Neuronal stem cell (in vitro differentiated cells): ENCODE results near the gene ZNF829. TPM values are rescaled to one million over a fixed set of nuclear protein-coding genes. Genes with fewer than 3 reads are reported as not detected.

Experiments
- DNase-seq: peaks from one replicate; pipeline ENCODE4 v3.0.0-alpha.2; 2013; ENCODE audit warnings: low spot score
- H2AFZ ChIP-seq: one replicate; pipeline ENCODE4 v1.6.1; 2013; ENCODE audit warnings: mild to moderate bottlenecking, low read length, inconsistent platforms
- H2AK5ac ChIP-seq: 2 replicates; pipeline ENCODE4 v1.6.1; 2013; ENCODE audit warnings: low read depth, mild to moderate bottlenecking, inconsistent platforms, low read length, moderate library complexity, mixed read lengths
- H2BK120ac ChIP-seq: 2 replicates; pipeline ENCODE4 v1.6.1; 2013; ENCODE audit warnings: low read depth, mild to moderate bottlenecking, inconsistent platforms, low read length, moderate library complexity, mixed read lengths
- H2BK12ac ChIP-seq: one replicate; pipeline ENCODE4 v1.6.1; 2013; ENCODE audit warnings: low read length, inconsistent platforms
- H2BK15ac ChIP-seq: 2 replicates; pipeline ENCODE4 v1.6.1; 2013; ENCODE audit warnings: mild to moderate bottlenecking, low read length, inconsistent platforms, mixed read lengths
- H2BK5ac ChIP-seq: one replicate; pipeline ENCODE4 v1.6.1; 2013; ENCODE audit warnings: inconsistent platforms, mild to moderate bottlenecking, low read length, moderate library complexity
- H3K14ac ChIP-seq: one replicate; pipeline ENCODE4 v1.6.1; 2013; ENCODE audit warnings: low read length, inconsistent platforms
- H3K18ac ChIP-seq: 2 replicates; pipeline ENCODE4 v1.6.1; 2013; ENCODE audit warnings: low read length, inconsistent platforms
- H3K23ac ChIP-seq: 2 replicates; pipeline ENCODE4 v1.6.1; 2013; ENCODE audit warnings: low read depth, mild to moderate bottlenecking, mixed read lengths, low read length, inconsistent platforms; ENCODE audit not compliant: poor library complexity
- H3K27ac ChIP-seq: replicated peaks from 3 replicates; pipeline ENCODE4 v1.5.1; 2013; ENCODE audit warnings: low read length, inconsistent platforms
- H3K27me3 ChIP-seq, 3 experiments: 2 replicates each; pipeline ENCODE4 v1.6.1; 2013; ENCODE audit warnings: low read length in 3 of 3, mild to moderate bottlenecking in 2 of 3, inconsistent platforms in 1 of 3, low read depth in 1 of 3, mixed read lengths in 1 of 3, moderate library complexity in 1 of 3; ENCODE audit not compliant: control insufficient read depth in 3 of 3, insufficient read depth in 3 of 3
- H3K36me3 ChIP-seq, 2 donors: replicated peaks in 1 of 2; 2 replicates each; pipeline ENCODE4 v1.6.1; 2013; ENCODE audit warnings: low read length in 2 of 2; ENCODE audit not compliant: control insufficient read depth in 2 of 2, insufficient read depth in 2 of 2
- H3K4ac ChIP-seq: 2 replicates; pipeline ENCODE4 v1.6.1; 2013; ENCODE audit warnings: inconsistent platforms, mild to moderate bottlenecking, low read length, moderate library complexity
- H3K4me1 ChIP-seq, 2 donors: 1 replicate in 1 of 2; 2 replicates in 1 of 2; pipeline ENCODE4 v1.6.1; 2013; ENCODE audit warnings: low read length in 2 of 2, low read depth in 1 of 2; ENCODE audit not compliant: control insufficient read depth in 2 of 2, insufficient read depth in 1 of 2
- H3K4me2 ChIP-seq: one replicate; pipeline ENCODE4 v1.6.1; 2013; ENCODE audit warnings: mild to moderate bottlenecking, low read length, inconsistent platforms; ENCODE audit not compliant: insufficient read depth, poor library complexity, severe bottlenecking
- H3K4me3 ChIP-seq, 2 donors: 2 replicates each; pipeline ENCODE4 v1.5.1; 2013; ENCODE audit warnings: low read length in 2 of 2, mild to moderate bottlenecking in 2 of 2, inconsistent platforms in 1 of 2, moderate library complexity in 1 of 2
- H3K79me1 ChIP-seq: one replicate; pipeline ENCODE4 v1.6.1; 2013; ENCODE audit warnings: low read depth, mild to moderate bottlenecking, inconsistent platforms, low read length, moderate library complexity
- H3K9ac ChIP-seq: one replicate; pipeline ENCODE4 v1.6.1; 2013; ENCODE audit warnings: mild to moderate bottlenecking, low read depth, low read length, inconsistent platforms; ENCODE audit not compliant: poor library complexity
- H3K9me3 ChIP-seq, 2 donors: replicated peaks in 1 of 2; 2 replicates each; pipeline versions ENCODE3 to v1.6.1; 2013; ENCODE audit warnings: low read length in 2 of 2, mild to moderate bottlenecking in 2 of 2, inconsistent platforms in 1 of 2, low read depth in 1 of 2, mixed read lengths in 1 of 2, moderate library complexity in 1 of 2; ENCODE audit not compliant: control insufficient read depth in 2 of 2, insufficient read depth in 1 of 2
- H4K8ac ChIP-seq: one replicate; pipeline ENCODE4 v1.6.1; 2013; ENCODE audit warnings: low read depth, mild to moderate bottlenecking, inconsistent platforms, low read length, moderate library complexity
- H4K91ac ChIP-seq: one replicate; pipeline ENCODE4 v1.6.1; 2013; ENCODE audit warnings: low read length, low read depth, mild to moderate bottlenecking, inconsistent platforms; ENCODE audit not compliant: poor library complexity
- WGBS, 2 donors: extraction: QIAGEN DNeasy Blood & Tissue Kit; methylation state at CpG; one replicate each; pipeline ENCODE4 v1.1.7; 2013; ENCODE audit warnings: missing lambda C conversion rate in 2 of 2, mixed read lengths in 1 of 2; ENCODE audit not compliant: insufficient read length in 2 of 2, insufficient replicate concordance in 1 of 2; ENCODE audit errors: extremely low coverage in 2 of 2; 5-methylcytosine and 5-hydroxymethylcytosine counted together
- small RNA-seq: library from polyadenylated mRNA; stranded (forward); fragments of <200 nt; extraction: miRNeasy Mini kit (QIAGEN cat#:217004); gene quantifications from one replicate; pipeline ENCODE3, GENCODE V24; 2013; ENCODE audit not compliant: insufficient read depth

Gene ZNF829

GRCh38 chr19:36847968-36848367 is 68.1 kb downstream of the ZNF829 start:
- no peaks in the 10 kb centered on the region for H3K4me1 ChIP-seq
- no peak overlapping the region for H2BK15ac ChIP-seq
- peaks cover 2 to 57% of the 10 kb centered on the region in 2 donors for H3K9me3 ChIP-seq
- no peak overlapping the region for H3K9ac ChIP-seq
- no CpG with 5 or more reads among the region's 1 CpG for WGBS, 2 donors
- no peak overlapping the region for H2BK120ac ChIP-seq
- H3K18ac ChIP-seq: no peak overlapping the region
- H2BK12ac ChIP-seq: no peak overlapping the region
- no peaks in the 10 kb centered on the region for H3K27me3 ChIP-seq
- no peak overlapping the region for H2BK5ac ChIP-seq
- no peak overlapping the region for H2AK5ac ChIP-seq
- H3K14ac ChIP-seq: no peak overlapping the region
- H2AFZ ChIP-seq: no peak overlapping the region
- H3K36me3 ChIP-seq: peaks cover 0 to 46% of the 10 kb centered on the region in 2 donors
- peaks cover 8% of the 10 kb centered on the region for H3K79me1 ChIP-seq
- no peak for DNase-seq
- H3K23ac ChIP-seq: no peak overlapping the region
- no peak overlapping the region for H4K8ac ChIP-seq
- H3K4ac ChIP-seq: no peak overlapping the region
- H4K91ac ChIP-seq: no peak overlapping the region
- H3K4me2 ChIP-seq: no peak overlapping the region
- no peak overlapping the region for H3K4me3 ChIP-seq
- H3K27ac ChIP-seq: no peak overlapping the region

- H3K4me1 ChIP-seq: peaks cover 0 to 1% of the 10 kb centered on the region in 2 donors
- no peaks in the 10 kb centered on the region for H3K27me3 ChIP-seq
- H2AFZ ChIP-seq: peak overlapping the region; percentile 88
- H2BK12ac ChIP-seq: no peak overlapping the region
- no peak overlapping the region for H2BK120ac ChIP-seq
- peak overlapping the region; percentile 66 for H2AK5ac ChIP-seq
- DNase-seq: no peak
- peaks cover 3 to 44% of the 10 kb centered on the region in 2 donors for H3K36me3 ChIP-seq
- H4K8ac ChIP-seq: no peak overlapping the region
- no peak overlapping the region for H3K14ac ChIP-seq
- H3K23ac ChIP-seq: peak overlapping the region; percentile 94
- H3K4ac ChIP-seq: no peak overlapping the region
- H4K91ac ChIP-seq: no peak overlapping the region
- H2BK5ac ChIP-seq: peak overlapping the region; percentile 96
- no CpG with 5 or more reads among the region's 12 CpGs for WGBS, 2 donors
- peak overlapping the region; percentile 78 for H3K9ac ChIP-seq
- peaks cover 3% of the 10 kb centered on the region for H3K79me1 ChIP-seq
- H2BK15ac ChIP-seq: peak overlapping the region; percentile 62
- peak overlapping the region; percentile 71 for H3K4me2 ChIP-seq
- peak overlapping the region; percentile 97 for H3K18ac ChIP-seq
- H3K4me3 ChIP-seq: peak overlapping the region; percentile 62 to 96
- H3K27ac ChIP-seq: no peak overlapping the region
- H3K9me3 ChIP-seq: peaks cover 6 to 59% of the 10 kb centered on the region in 2 donors
Observed at GRCh38 chr19:36838784-36839324, 77.2 kb downstream of the ZNF829 start.

Small RNA genes lying within 50 kb of the gene (small RNA-seq; reads per million reads assigned to genes)
- not detected for gene RF00019
